Stimulated activated CD4-positive, alpha-beta T cell treated with anti-CD3 and anti-CD28 coated beads, Interleukin-12 subunit alpha, Interleukin-12 subunit beta, amount 100 ng/mL, for 48 hours (primary cell): Measurements from ENCODE around the gene NELFB.
A peak's percentile ranks its signal among the peaks of the same experiment; 100 is the strongest.

Source experiments
- DNase-seq, 3 donors: peaks; one replicate each; pipeline ENCODE4 v3.0.0-alpha.2; 2020; ENCODE audit warnings: low read depth in 2 of 3, low spot score in 1 of 3

NELFB gene

DNA sequence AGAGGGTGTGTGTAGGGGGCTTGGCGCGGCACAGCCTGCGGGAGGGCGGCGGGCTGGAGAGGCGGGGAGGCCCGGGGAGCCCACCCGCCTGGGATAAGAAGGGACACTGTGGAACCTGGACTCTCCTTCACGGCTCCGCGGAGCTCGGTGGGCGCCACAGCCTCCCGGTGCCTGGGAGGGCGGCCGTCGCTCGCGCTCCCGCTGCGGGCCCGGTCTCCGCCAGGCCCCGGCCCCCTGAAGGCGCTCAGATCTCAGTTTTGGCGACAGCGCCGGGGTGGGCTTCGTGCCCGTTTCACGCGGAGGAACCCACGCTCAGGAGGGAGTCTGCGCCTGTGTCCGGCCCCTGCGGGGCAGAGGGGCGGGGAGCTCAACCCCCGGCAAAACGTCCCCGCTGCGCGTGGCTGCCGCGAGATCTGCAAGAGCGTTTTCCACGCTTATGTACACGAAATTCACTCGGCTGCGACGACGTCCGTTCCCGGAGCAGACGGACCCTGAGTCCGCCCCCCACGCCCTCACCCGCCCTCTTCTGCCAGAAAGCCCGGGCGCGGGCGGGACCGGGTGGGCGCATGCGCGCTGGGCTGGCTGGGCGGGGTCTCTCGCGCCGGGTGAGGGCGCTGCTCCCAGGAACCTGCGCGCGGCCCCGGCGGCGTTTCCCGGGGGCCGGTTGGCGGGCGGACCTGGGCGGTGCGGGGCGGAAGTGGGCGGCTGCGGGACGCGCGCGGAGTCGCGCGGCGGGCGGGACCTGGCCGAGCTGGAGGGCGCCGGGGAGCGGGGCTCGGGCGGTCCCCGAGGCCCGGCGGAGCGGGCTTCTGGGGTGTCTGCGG is at the start of gene NELFB:
TSS of gene NELFB (plus strand) at position 704 of the 824 bp plus-strand sequence.
- peak; percentile 86 to 96 (median 96) for DNase-seq

DNA sequence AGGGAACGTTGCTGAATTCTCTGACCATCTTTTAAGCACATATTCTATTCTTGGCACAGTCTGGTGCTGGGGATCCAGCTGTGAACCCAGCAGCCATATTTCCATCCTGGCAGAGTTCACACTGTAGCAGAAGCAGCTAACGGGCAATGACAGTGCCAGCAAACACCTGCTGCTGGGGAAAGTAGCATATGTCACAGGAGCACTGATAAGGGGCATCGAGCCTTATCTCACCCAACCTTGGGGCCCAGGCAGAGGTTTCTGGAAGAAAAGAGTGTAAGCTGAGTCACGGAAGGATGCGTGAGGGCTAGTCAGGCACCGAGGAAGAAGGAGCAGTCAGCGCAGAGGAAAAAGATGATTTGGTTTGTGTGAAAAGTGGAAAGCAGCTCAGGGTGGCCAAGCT is 48.5 kb upstream of the NELFB start:
- DNase-seq = no peak

GRCh38 chr9:137211532-137211931 is 43.6 kb upstream of the NELFB start:
- no peak for DNase-seq

DNA sequence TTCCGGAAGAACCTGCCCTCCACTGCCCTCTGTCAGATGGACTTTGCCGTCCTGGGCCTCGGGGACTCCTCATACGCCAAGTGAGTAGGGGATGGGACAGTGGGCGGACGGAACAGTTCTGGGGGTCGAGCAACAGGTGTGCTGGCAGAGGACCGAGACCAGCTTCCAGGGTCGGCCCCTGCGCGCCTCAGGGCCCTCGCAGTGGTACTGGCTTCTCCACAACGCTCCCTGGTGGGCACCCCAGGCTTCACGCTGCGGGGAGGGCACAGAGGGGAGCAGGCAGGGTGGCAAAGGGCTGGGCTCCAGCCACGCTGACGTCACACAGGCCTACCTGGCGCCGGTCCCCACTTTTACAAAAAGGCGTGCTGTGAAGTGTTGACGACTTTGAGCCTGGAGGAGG is 42.6 kb upstream of the NELFB start:
- DNase-seq = no peak

DNA sequence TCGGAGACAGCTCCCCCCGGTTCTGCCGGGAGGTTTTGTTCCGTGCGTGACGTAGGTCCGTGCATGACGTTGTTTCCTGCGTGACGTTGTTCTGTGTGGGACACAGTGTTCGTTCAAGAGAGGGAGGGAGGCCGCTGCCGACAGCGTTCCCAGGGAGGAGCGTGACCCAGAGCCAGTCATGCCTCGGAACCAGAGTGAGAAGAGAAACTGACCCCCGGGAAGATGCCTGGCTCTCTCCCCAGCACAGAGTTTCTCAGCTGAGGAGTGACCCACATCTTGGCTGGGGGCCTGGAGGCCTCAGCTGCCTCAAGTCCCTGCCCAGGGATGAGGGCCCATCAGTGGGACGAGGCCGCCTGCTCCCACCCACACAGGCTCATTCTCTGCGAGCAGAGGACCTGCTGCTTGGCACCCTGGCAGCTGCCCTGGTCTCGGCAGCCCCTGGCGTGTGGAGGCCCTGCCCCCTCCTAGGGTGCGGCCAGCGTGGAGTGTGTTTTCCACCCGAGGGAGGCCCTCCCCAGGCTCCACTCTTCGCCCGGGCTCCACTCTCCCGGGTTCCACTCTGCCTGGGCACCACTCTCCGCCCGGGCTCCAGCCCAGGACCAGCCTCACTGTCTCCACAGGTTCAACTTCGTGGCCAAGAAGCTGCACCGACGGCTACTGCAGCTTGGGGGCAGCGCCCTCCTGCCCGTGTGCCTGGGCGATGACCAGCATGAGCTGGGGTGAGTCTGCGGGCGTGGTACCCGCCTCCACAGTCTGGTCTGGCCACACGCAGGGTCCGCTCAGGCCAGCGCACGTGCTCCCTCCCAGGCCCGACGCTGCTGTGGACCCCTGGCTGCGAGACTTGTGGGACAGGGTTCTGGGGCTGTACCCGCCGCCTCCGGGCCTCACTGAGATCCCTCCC is 41.7 kb upstream of the NELFB start:
- no peak for DNase-seq

DNA sequence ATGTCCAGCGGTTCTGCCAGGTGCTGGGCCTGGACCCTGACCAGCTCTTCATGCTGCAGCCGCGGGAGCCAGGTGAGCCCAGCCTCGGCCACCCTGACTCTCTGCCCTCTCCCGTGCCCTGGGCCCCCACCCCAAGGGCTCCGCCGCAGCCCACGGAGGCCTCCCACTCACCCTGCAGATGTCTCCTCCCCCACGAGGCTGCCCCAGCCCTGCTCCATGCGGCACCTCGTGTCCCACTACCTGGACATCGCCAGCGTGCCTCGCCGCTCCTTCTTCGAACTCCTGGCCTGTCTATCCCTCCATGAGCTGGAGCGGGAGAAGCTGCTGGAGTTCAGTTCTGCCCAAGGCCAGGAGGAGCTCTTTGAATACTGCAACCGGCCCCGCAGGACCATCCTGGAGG is 40.5 kb upstream of the NELFB start:
- no peak for DNase-seq

GRCh38 chr9:137215196-137215986 is 39.7 kb upstream of the NELFB start:
- no peak for DNase-seq

- DNase-seq = no peak
These were observed 38.8 kb upstream of the NELFB start for GRCh38 chr9:137216188-137216965.

DNA sequence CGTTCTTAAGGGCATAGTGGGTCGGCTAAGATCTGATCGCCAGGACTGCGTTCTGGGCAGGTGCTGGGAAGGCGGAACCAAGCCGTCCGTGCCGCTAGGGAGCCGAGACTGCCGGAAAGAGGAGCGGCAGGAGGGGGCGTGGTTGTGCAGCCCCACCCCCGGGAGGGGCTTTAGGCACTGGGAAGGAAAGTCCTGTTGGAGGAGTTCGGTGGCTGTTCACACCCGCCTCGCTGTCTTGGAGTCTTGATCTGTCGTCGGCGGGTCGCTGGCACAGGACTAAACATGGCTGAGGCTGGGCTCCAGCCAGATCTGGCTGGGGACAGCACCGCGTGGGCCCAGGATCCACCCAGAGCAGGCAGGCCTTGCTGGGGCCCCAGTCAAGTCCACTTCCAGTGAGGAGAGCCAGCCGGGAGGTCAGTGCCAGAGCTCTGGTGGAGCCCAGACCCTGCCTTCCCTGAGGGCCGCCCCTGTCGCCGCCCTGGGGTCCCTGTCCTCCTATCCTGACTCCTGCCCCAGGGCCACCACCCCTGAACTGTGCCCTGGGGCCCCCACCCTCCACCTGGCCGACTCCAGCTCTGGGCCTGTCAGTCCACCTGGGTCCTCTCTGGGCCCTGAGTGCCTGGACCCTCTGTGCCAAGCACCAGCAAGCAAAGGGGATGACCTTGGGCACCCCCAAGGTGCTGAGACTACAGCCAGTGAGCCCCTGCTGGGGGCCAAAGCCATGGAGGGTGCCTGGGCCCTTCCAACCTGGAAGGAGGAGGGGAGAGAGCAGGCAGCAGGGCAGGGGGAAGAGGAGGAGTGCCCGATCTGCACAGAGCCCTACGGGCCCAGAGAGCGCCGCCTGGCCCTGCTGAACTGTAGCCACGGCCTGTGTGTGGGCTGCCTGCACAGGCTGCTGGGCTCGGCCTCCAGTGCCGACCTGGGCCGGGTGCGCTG is 37.6 kb upstream of the NELFB start:
- no peak for DNase-seq

DNA sequence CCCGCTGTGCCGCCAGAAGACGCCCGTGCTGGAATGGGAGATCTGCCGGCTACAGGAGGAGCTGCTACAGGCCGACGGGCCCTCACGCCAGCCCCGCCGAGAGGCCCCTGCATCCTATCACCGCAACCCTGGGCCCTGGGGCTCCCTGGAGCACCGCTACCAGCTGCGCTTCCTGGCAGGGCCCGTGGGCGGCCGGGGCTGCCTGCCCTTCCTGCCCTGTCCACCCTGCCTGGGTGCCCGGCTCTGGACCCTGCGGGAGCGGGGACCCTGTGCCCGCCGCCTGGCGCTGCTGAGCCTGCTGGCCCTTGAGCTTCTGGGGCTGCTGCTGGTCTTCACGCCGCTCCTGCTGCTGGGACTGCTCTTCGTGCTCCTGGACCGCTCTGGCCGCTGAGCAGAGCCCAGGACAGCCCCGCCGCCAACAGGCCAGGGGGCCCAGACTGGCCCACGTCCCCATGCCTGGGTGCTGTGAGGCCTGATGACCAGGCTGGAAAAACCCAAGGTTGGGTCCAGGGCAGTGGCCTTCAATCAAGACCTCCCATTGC is 36.8 kb upstream of the NELFB start:
- DNase-seq = no peak

DNA sequence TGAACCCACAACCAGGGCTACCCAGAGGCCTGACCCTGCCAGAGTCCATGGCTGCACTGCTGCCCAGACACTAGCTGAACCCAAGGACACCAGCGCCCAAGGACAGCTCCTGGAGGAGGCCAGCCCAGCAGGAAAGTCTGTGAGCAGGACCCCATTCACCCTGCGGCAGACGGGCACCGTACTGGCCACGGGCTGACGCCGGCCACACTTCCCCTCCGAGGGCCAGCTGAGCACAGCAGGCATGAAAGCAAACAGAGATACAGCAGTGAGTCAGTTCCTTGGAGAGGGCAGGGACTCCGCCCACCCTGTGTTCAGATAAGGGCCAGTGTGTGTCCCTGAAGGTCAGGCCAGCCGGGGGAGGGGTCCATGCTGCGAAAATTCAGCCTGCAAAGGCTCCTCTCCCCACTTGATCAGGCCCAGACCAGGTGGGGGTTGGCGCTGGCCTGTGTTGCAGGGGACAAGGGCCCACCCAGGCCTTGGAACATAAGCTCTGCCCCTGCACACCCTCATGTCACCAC is 36.3 kb upstream of the NELFB start:
- DNase-seq = no peak

GRCh38 chr9:137219757-137220316 is 35.3 kb upstream of the NELFB start:
- DNase-seq = no peak

DNA sequence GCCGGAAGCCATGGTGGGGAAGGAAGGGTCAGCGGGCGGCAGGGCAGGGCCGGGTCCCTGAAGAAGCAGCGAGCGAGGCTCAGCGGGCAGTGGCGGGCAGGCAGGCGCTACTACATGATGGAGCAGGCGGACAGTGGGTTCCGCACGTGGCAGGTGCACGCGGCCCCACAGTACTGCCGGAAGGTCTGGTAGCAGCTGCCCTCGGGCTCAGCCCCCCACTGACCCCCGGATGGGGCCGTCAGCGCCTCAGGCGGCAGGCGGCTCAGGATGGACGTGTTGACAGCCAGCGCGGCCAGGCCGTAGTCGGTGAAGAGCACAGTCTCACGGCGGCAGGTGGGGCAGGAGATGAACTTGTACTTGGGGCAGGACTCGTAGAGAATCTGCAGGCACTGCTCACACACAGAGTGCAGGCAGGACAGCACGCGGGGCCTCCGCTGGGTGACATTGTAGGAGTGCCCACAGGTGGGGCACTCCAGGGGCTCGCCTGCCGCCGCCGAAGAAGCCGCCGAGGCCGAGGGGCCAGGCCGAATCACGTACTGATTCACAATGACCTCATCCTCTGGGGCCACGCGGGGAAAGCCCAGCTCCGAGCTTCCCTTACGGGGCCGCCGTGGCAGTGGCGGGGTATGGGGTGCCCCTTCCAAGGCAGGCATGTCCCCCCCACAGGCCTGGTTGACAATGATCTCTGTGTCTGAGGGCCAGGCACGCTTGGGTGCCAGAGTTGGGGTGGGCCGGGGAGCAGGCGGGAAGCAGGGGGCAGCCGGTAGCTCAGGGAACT is 34.6 kb upstream of the NELFB start:
- DNase-seq = no peak

DNA sequence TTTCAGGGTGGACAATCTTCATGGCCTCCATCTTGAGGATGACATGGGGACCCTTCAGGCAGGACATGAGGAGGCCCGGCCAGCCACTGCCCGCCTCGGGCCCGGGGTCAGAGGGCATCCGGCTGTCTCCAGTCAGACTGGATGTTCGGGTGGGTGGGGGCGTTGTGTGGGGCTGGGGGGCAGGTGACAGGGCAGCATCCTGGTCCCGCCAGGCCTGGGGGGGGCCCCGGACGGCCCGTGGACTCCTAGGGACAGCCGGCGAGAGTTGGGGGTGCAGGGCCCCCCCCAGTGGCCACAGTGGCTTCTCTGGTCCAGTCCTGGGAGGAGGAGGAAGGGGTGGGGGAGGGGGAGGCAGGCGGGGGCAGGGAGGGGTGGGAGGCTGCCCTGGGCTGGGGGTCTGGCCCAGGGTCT is 34.0 kb upstream of the NELFB start:
- no peak for DNase-seq

GRCh38 chr9:137221506-137222111 is 33.5 kb upstream of the NELFB start:
- DNase-seq = no peak

GRCh38 chr9:137222190-137223077 is 32.7 kb upstream of the NELFB start, which contains the start of gene RNF208:
TSS of gene RNF208 (minus strand) at chr9:137222240. CDS start at chr9:137221212, 1,028 bp downstream.
- no peak for DNase-seq
